Neuronal stem cell (in vitro differentiated cells): ENCODE results near the gene LCOR.

Experiments
- DNase-seq: peaks from one replicate; pipeline ENCODE4 v3.0.0-alpha.2; 2013; ENCODE audit warnings: low spot score
- H2AFZ ChIP-seq: one replicate; pipeline ENCODE4 v1.6.1; 2013; ENCODE audit warnings: mild to moderate bottlenecking, low read length, inconsistent platforms
- H2AK5ac ChIP-seq: 2 replicates; pipeline ENCODE4 v1.6.1; 2013; ENCODE audit warnings: low read depth, mild to moderate bottlenecking, inconsistent platforms, low read length, moderate library complexity, mixed read lengths
- H2BK120ac ChIP-seq: 2 replicates; pipeline ENCODE4 v1.6.1; 2013; ENCODE audit warnings: low read depth, mild to moderate bottlenecking, inconsistent platforms, low read length, moderate library complexity, mixed read lengths
- H2BK12ac ChIP-seq: one replicate; pipeline ENCODE4 v1.6.1; 2013; ENCODE audit warnings: low read length, inconsistent platforms
- H2BK15ac ChIP-seq: 2 replicates; pipeline ENCODE4 v1.6.1; 2013; ENCODE audit warnings: mild to moderate bottlenecking, low read length, inconsistent platforms, mixed read lengths
- H2BK5ac ChIP-seq: one replicate; pipeline ENCODE4 v1.6.1; 2013; ENCODE audit warnings: inconsistent platforms, mild to moderate bottlenecking, low read length, moderate library complexity
- H3K14ac ChIP-seq: one replicate; pipeline ENCODE4 v1.6.1; 2013; ENCODE audit warnings: low read length, inconsistent platforms
- H3K18ac ChIP-seq: 2 replicates; pipeline ENCODE4 v1.6.1; 2013; ENCODE audit warnings: low read length, inconsistent platforms
- H3K23ac ChIP-seq: 2 replicates; pipeline ENCODE4 v1.6.1; 2013; ENCODE audit warnings: low read depth, mild to moderate bottlenecking, mixed read lengths, low read length, inconsistent platforms; ENCODE audit not compliant: poor library complexity
- H3K27ac ChIP-seq: replicated peaks from 3 replicates; pipeline ENCODE4 v1.5.1; 2013; ENCODE audit warnings: low read length, inconsistent platforms
- H3K27me3 ChIP-seq, 3 experiments: 2 replicates each; pipeline ENCODE4 v1.6.1; 2013; ENCODE audit warnings: low read length in 3 of 3, mild to moderate bottlenecking in 2 of 3, inconsistent platforms in 1 of 3, low read depth in 1 of 3, mixed read lengths in 1 of 3, moderate library complexity in 1 of 3; ENCODE audit not compliant: control insufficient read depth in 3 of 3, insufficient read depth in 3 of 3
- H3K36me3 ChIP-seq, 2 donors: replicated peaks in 1 of 2; 2 replicates each; pipeline ENCODE4 v1.6.1; 2013; ENCODE audit warnings: low read length in 2 of 2; ENCODE audit not compliant: control insufficient read depth in 2 of 2, insufficient read depth in 2 of 2
- H3K4ac ChIP-seq: 2 replicates; pipeline ENCODE4 v1.6.1; 2013; ENCODE audit warnings: inconsistent platforms, mild to moderate bottlenecking, low read length, moderate library complexity
- H3K4me1 ChIP-seq, 2 donors: 1 replicate in 1 of 2; 2 replicates in 1 of 2; pipeline ENCODE4 v1.6.1; 2013; ENCODE audit warnings: low read length in 2 of 2, low read depth in 1 of 2; ENCODE audit not compliant: control insufficient read depth in 2 of 2, insufficient read depth in 1 of 2
- H3K4me2 ChIP-seq: one replicate; pipeline ENCODE4 v1.6.1; 2013; ENCODE audit warnings: mild to moderate bottlenecking, low read length, inconsistent platforms; ENCODE audit not compliant: insufficient read depth, poor library complexity, severe bottlenecking
- H3K4me3 ChIP-seq, 2 donors: 2 replicates each; pipeline ENCODE4 v1.5.1; 2013; ENCODE audit warnings: low read length in 2 of 2, mild to moderate bottlenecking in 2 of 2, inconsistent platforms in 1 of 2, moderate library complexity in 1 of 2
- H3K79me1 ChIP-seq: one replicate; pipeline ENCODE4 v1.6.1; 2013; ENCODE audit warnings: low read depth, mild to moderate bottlenecking, inconsistent platforms, low read length, moderate library complexity
- H3K9ac ChIP-seq: one replicate; pipeline ENCODE4 v1.6.1; 2013; ENCODE audit warnings: mild to moderate bottlenecking, low read depth, low read length, inconsistent platforms; ENCODE audit not compliant: poor library complexity
- H3K9me3 ChIP-seq, 2 donors: replicated peaks in 1 of 2; 2 replicates each; pipeline versions ENCODE3 to v1.6.1; 2013; ENCODE audit warnings: low read length in 2 of 2, mild to moderate bottlenecking in 2 of 2, inconsistent platforms in 1 of 2, low read depth in 1 of 2, mixed read lengths in 1 of 2, moderate library complexity in 1 of 2; ENCODE audit not compliant: control insufficient read depth in 2 of 2, insufficient read depth in 1 of 2
- H4K8ac ChIP-seq: one replicate; pipeline ENCODE4 v1.6.1; 2013; ENCODE audit warnings: low read depth, mild to moderate bottlenecking, inconsistent platforms, low read length, moderate library complexity
- H4K91ac ChIP-seq: one replicate; pipeline ENCODE4 v1.6.1; 2013; ENCODE audit warnings: low read length, low read depth, mild to moderate bottlenecking, inconsistent platforms; ENCODE audit not compliant: poor library complexity
- WGBS, 2 donors: extraction: QIAGEN DNeasy Blood & Tissue Kit; methylation state at CpG; one replicate each; pipeline ENCODE4 v1.1.7; 2013; ENCODE audit warnings: missing lambda C conversion rate in 2 of 2, mixed read lengths in 1 of 2; ENCODE audit not compliant: insufficient read length in 2 of 2, insufficient replicate concordance in 1 of 2; ENCODE audit errors: extremely low coverage in 2 of 2; 5-methylcytosine and 5-hydroxymethylcytosine counted together

The LCOR gene

DNA sequence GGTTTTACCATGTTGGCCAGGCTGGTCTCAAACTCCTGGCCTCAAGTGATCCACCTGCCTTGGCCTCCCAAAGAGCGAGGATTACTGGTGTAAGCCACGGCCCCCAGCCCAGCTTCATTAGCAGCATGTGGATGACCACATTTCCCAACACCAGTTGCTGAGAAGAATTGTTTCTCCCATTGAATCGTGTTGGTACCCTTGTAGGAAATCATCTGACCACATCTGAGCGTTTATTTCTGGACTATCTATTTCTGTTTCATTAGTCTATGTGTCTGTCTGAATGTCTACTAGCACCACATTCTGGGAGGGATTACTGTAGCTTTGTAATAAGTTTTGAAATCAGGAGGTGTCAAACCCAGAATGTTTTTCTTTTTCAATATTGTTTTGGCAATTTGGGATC, 89.6 kb downstream of the LCOR start:
- WGBS, 2 donors = no CpG with 5 or more reads among the region's 4 CpGs

DNA sequence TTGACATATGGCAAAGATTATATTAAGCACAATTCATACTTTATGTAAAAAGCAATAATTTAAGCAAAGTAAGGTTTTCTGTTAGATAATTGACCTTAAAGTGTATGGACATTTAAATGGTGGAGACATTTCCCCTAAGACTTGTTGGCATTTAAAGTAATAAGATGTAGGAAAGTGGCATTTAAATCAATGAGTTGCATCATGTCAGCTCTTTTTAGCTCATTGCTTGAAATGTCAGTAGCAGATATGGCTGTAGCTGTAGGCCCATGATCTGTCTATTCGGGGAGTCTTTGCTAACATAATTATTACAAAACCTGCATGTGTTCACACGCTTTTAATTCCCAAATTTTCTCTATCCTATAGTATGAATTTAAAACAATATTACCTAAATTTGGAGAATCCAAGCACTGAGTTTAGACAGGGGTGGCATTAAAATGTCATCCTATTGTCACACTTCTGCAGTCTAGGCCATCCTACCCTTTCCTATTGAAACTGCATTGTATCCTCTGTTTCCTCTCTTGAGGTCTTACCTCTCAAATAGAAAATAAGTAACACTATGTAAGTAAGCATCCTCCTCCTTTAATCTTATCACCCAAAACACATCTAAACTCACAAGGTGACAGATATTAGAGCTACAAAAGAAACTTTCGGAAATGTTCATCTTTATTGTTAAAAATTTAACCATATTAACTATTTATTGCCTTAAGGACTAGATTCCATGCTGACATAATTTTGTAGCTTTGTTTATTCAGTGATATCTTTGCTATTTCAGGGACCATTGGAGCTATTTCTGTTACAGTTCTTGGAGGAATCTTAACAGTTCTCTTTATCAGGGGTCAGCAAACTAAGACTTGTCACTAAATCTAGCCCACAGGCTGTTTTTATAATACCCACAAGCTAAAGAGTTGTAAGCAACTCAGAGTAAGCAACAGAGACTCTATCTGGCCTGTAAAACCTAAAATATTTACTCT, 91.2 kb downstream of the LCOR start:
- H4K8ac ChIP-seq = no peak overlapping the region
- no peak overlapping the region for H3K27ac ChIP-seq
- H3K14ac ChIP-seq = no peak overlapping the region
- H2BK15ac ChIP-seq = no peak overlapping the region
- no peak overlapping the region for H4K91ac ChIP-seq
- no peak overlapping the region for H3K4ac ChIP-seq
- H3K9ac ChIP-seq = no peak overlapping the region
- H3K23ac ChIP-seq = no peak overlapping the region
- H3K4me3 ChIP-seq = no peak overlapping the region
- no peak for DNase-seq
- H3K79me1 ChIP-seq = peaks cover 2% of the 10 kb centered on the region
- H2BK12ac ChIP-seq = no peak overlapping the region
- no peak overlapping the region for H2BK5ac ChIP-seq
- H3K18ac ChIP-seq = no peak overlapping the region
- H2BK120ac ChIP-seq = no peak overlapping the region
- no peak overlapping the region for H2AFZ ChIP-seq
- H3K4me2 ChIP-seq = no peak overlapping the region
- H3K4me1 ChIP-seq = peaks cover 0 to under 1% of the 10 kb centered on the region in 2 donors
- WGBS, 2 donors = no CpG with 5 or more reads among the region's 3 CpGs
- H3K9me3 ChIP-seq = peaks cover 0 to 29% of the 10 kb centered on the region in 2 donors
- no peak overlapping the region for H2AK5ac ChIP-seq
- peaks cover 2 to 73% of the 10 kb centered on the region in 2 donors for H3K36me3 ChIP-seq
- no peaks in the 10 kb centered on the region for H3K27me3 ChIP-seq

More for the DNA sequence above, 89.6 kb downstream of the LCOR start:
- H2BK5ac ChIP-seq = no peak overlapping the region
- H3K79me1 ChIP-seq = peaks cover 2% of the 10 kb centered on the region
- no peak overlapping the region for H3K4me3 ChIP-seq
- no peak overlapping the region for H2BK120ac ChIP-seq
- H3K9ac ChIP-seq = no peak overlapping the region
- peaks cover 0 to 3% of the 10 kb centered on the region in 2 donors for H3K4me1 ChIP-seq
- H4K91ac ChIP-seq = no peak overlapping the region
- H2AFZ ChIP-seq = no peak overlapping the region
- no peak overlapping the region for H3K23ac ChIP-seq
- no peak overlapping the region for H3K18ac ChIP-seq
- no peak overlapping the region for H2BK15ac ChIP-seq
- peaks cover 0 to 13% of the 10 kb centered on the region in 2 donors for H3K9me3 ChIP-seq
- no peak overlapping the region for H2BK12ac ChIP-seq
- H3K27ac ChIP-seq = no peak overlapping the region
- no peak for DNase-seq
- no peak overlapping the region for H4K8ac ChIP-seq
- H2AK5ac ChIP-seq = no peak overlapping the region
- no peak overlapping the region for H3K4me2 ChIP-seq
- no peak overlapping the region for H3K14ac ChIP-seq
- H3K27me3 ChIP-seq = no peaks in the 10 kb centered on the region
- H3K4ac ChIP-seq = no peak overlapping the region
- H3K36me3 ChIP-seq = peaks cover 2 to 67% of the 10 kb centered on the region in 2 donors

DNA sequence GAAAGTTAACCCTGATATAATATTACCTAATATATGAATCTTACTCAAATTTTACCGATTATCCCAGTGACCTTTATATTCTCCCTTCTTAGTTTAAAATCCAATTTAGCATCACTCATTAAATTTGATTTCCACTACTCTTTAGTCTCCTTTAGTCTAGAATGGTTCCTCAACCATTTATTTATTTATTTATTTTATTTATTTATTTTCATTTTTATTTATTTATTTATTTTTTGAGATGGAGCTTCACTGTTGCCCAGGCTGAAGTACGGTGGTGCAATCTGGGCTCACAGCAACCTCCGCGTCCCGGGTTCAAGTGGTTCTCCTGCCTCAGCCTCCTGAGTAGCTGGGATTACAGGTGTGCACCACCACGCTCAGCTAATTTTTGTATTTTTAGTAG, 92.8 kb downstream of the LCOR start:
- Histone ChIP-seq H2BK5ac (no peak overlapping the region), H2BK12ac (no peak overlapping the region), H3K4me1 (no peaks in the 10 kb centered on the region), H3K36me3 (peaks cover 3 to 69% of the 10 kb centered on the region in 2 donors), H3K23ac (no peak overlapping the region), H3K14ac (no peak overlapping the region), H2BK120ac (no peak overlapping the region), H2BK15ac (no peak overlapping the region), H3K27me3 (no peaks in the 10 kb centered on the region), H3K79me1 (peaks cover 2% of the 10 kb centered on the region), H3K4ac (no peak overlapping the region), H3K18ac (no peak overlapping the region), H3K9me3 (peaks cover 0 to 32% of the 10 kb centered on the region in 2 donors), H3K27ac (no peak overlapping the region), H2AFZ (no peak overlapping the region), H3K4me3 (no peak overlapping the region), H3K9ac (no peak overlapping the region), H2AK5ac (no peak overlapping the region), H4K91ac (no peak overlapping the region), H4K8ac (no peak overlapping the region), H3K4me2 (no peak overlapping the region)
- no peak for DNase-seq
- WGBS, 2 donors = no CpG with 5 or more reads among the region's 6 CpGs

DNA sequence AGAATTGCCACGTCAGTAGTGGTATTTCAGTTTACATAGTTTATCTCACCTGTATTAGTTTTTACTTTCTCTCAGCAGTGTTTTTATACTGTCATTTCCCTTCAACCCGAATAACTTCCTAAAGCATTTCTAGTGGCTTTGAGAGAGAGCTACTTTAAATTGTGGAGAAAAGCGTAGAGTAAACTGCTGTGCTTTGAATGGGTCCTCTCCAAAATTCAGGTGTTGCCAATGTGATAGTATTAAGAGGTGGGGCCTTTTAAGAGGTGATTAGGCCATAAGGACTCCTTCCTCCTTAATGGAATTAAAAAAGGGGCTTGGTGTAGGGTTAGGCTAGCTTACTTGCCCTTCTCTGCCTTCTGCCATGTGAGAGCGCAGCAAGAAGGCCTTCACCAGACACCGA, 98.4 kb downstream of the LCOR start:
- Histone ChIP-seq H3K9ac (no peak overlapping the region), H3K14ac (no peak overlapping the region), H3K4me3 (no peak overlapping the region), H3K9me3 (peaks cover 0 to 26% of the 10 kb centered on the region in 2 donors), H3K36me3 (peaks cover 3 to 55% of the 10 kb centered on the region in 2 donors), H3K23ac (no peak overlapping the region), H3K4me2 (no peak overlapping the region), H3K79me1 (no peaks in the 10 kb centered on the region), H2BK5ac (no peak overlapping the region), H2AK5ac (no peak overlapping the region), H2BK120ac (no peak overlapping the region), H4K8ac (no peak overlapping the region), H2BK15ac (no peak overlapping the region), H3K27me3 (no peaks in the 10 kb centered on the region), H3K4me1 (no peaks in the 10 kb centered on the region), H3K18ac (no peak overlapping the region), H2AFZ (no peak overlapping the region), H3K27ac (no peak overlapping the region), H3K4ac (no peak overlapping the region), H2BK12ac (no peak overlapping the region), H4K91ac (no peak overlapping the region)
- no CpG with 5 or more reads among the region's 5 CpGs for WGBS, 2 donors
- DNase-seq = no peak
